ENCODE results near the gene GRAP2. TPM values are rescaled to one million over a fixed set of nuclear protein-coding genes. Genes with fewer than 3 reads are reported as not detected.

Gene GRAP2
- total and polyA plus RNA-seq, 2 of the 4 experiments (the other 2 are of a cell fraction): not detected

GRCh38 chr22:39946503-39947219, 45.8 kb downstream of the GRAP2 start:
- H3K9ac ChIP-seq (ENCODE audit: low read depth, low read length): no peak overlapping the region
- no peak overlapping the region for H3K56ac ChIP-seq (ENCODE audit: extremely low read depth, insufficient read depth, low read length)
- H3K27me3 ChIP-seq (ENCODE audit: control insufficient read depth, insufficient read depth, low read length): peaks cover 57% of the 10 kb centered on the region
- no peaks in the 10 kb centered on the region for H3K9me1 ChIP-seq (ENCODE audit: insufficient read depth, low read length)
- no peak overlapping the region for H4K5ac ChIP-seq (ENCODE audit: low read depth, low read length)
- dilution Hi-C loops (cut with HindIII; ENCODE audit: low sequenced_read_pairs, unreplicated experiment) (no loop called here), in situ Hi-C loops (cut with MboI; ENCODE audit: low sequenced_read_pairs) (no loop called here), intact Hi-C loops (cut with micrococcal nuclease) (no loop called here)
- BruUV-seq (replicated peaks): no TSS peak
- no peak overlapping the region for H2BK15ac ChIP-seq (ENCODE audit: low read depth, low read length)
- H3K4me2 ChIP-seq (ENCODE audit: low read depth, low read length): no peak overlapping the region
- 65% methylated on average over 3 of the region's 8 CpGs; no CpG with 5 or more reads in 1 of the 2 experiments for WGBS, 2 experiments (ENCODE audit: extremely low coverage in 2 of 2, insufficient read length in 1 of 2)
- no peak overlapping the region for H3K4me3 ChIP-seq (ENCODE audit: insufficient read depth, low read depth, low read length)
- no peak overlapping the region for H2BK120ac ChIP-seq (ENCODE audit: low read depth, low read length)
- no peak overlapping the region for H4K8ac ChIP-seq (ENCODE audit: low read depth in 2 of 2, low read length in 2 of 2)
- H3K4me1 ChIP-seq (ENCODE audit: control insufficient read depth, insufficient read depth, low read length): no peaks in the 10 kb centered on the region
- H3K36me3 ChIP-seq (ENCODE audit: control insufficient read depth, insufficient read depth, low read length): no peaks in the 10 kb centered on the region
- no peaks in the 10 kb centered on the region for H4K20me1 ChIP-seq (ENCODE audit: insufficient read depth, low read length)
- POLR2A ChIA-PET (ENCODE audit: unreplicated experiment): no interaction called here
- no peak overlapping the region for H3K14ac ChIP-seq (replicated peaks; ENCODE audit: low read depth, low read length)
- H3K9me3 ChIP-seq (ENCODE audit: control insufficient read depth, insufficient read depth, low read length): no peaks in the 10 kb centered on the region
- CTCF ChIA-PET: no interaction called here
- H3K4ac ChIP-seq (ENCODE audit: low read depth, low read length): no peak overlapping the region
- no peak for DNase-seq
- no peak overlapping the region for H2BK20ac ChIP-seq (ENCODE audit: low read depth, low read length)
- H3K23ac ChIP-seq (ENCODE audit: low read depth, low read length): no peak overlapping the region
- no peak overlapping the region for H2AK9ac ChIP-seq (replicated peaks; ENCODE audit: low read depth, low read length, poor library complexity)
- H2AFZ ChIP-seq (replicated peaks; ENCODE audit: low read length, poor library complexity): no peak overlapping the region
- H2BK5ac ChIP-seq (ENCODE audit: low read depth, low read length, poor library complexity, severe bottlenecking): no peak overlapping the region
- no peak for ATAC-seq (ENCODE audit: low read depth)
- no peak overlapping the region for H4K91ac ChIP-seq (ENCODE audit: insufficient read depth, low read depth, low read length)
- no peak for TF ChIP-seq MXI1 (IDR thresholded peaks at IDR 0.05; ENCODE audit: borderline replicate concordance, low read depth, low read length)
- TF ChIP-seq RFX5 (IDR thresholded peaks at IDR 0.05; ENCODE audit: low read depth, low read length): no peak
- TF ChIP-seq MAZ (IDR thresholded peaks at IDR 0.05; ENCODE audit: borderline replicate concordance, low read depth, low read length): no peak
- no peak for TF ChIP-seq CHD1 (IDR thresholded peaks at IDR 0.05; ENCODE audit: low read depth, low read length)
- no peak for TF ChIP-seq SMC3 (IDR thresholded peaks at IDR 0.05; ENCODE audit: low read depth, low read length)
- TF ChIP-seq FOS (IDR thresholded peaks at IDR 0.05; ENCODE audit: low read depth, low read length): no peak
- TF ChIP-seq USF2 (IDR thresholded peaks at IDR 0.05; ENCODE audit: low read depth, low read length): no peak
- TF ChIP-seq RAD21 (IDR thresholded peaks at IDR 0.05; ENCODE audit: low read length): no peak
- no peak for TF ChIP-seq CTCF (conservative IDR thresholded peaks at IDR 0.05; ENCODE audit: low read depth, low read length)
- no peak for TF ChIP-seq POLR2A (IDR thresholded peaks at IDR 0.05; ENCODE audit: low read depth, low read length)
- TF ChIP-seq ELK1 (IDR thresholded peaks at IDR 0.05; ENCODE audit: borderline replicate concordance, low read depth, low read length): no peak
- TF ChIP-seq RCOR1 (IDR thresholded peaks at IDR 0.05; ENCODE audit: insufficient replicate concordance, low read length): no peak
- no peak for TF ChIP-seq BHLHE40 (IDR thresholded peaks at IDR 0.05; ENCODE audit: low read depth, low read length)
- no peak for TF ChIP-seq MAFK (IDR thresholded peaks at IDR 0.05; ENCODE audit: low read depth, low read length)
- no peak for TF ChIP-seq CEBPB (IDR thresholded peaks at IDR 0.05; ENCODE audit: low read depth, low read length)
- TF ChIP-seq NFE2L2 (IDR thresholded peaks at IDR 0.05; ENCODE audit: low read depth, low read length): no peak
- no peaks in the 10 kb centered on the region for H3K79me1 ChIP-seq (ENCODE audit: low read depth in 1 of 2, low read length in 2 of 2)
- no peak overlapping the region for H2AK5ac ChIP-seq (ENCODE audit: low read depth, low read length)
- no peak overlapping the region for H3K18ac ChIP-seq (ENCODE audit: low read depth, low read length)
- H3K27ac ChIP-seq (ENCODE audit: insufficient read depth, low read length): no peak overlapping the region
